Heart left ventricle (tissue), 16 donors: ENCODE results near the gene TAOK1. TPM values are rescaled to one million over a fixed set of nuclear protein-coding genes. Genes with fewer than 3 reads are reported as not detected.

Source experiments
- ATAC-seq, 4 donors: fragments of 200-7000 bp; cut with Tn5 transposase; one replicate each; pipeline ENCODE4 v1.9.1; 2020 to 2022; ENCODE audit warnings: moderate library complexity in 4 of 4, mild to moderate bottlenecking in 3 of 4, moderate number of reproducible peaks in 1 of 4
- DNase-seq, 5 donors: peaks; one replicate each; pipeline ENCODE4 v3.0.0-alpha.2; 2020
- H3K27ac ChIP-seq, 12 donors: fragments of 200-600 bp; sonication (generic) in 4 of 12; one replicate each; pipeline versions ENCODE4 v1.5.0 to v1.8.0; 2016 to 2022; ENCODE audit warnings: mild to moderate bottlenecking in 2 of 12
- H3K27me3 ChIP-seq, 9 donors: fragments of 200-600 bp; sonication (generic) in 2 of 9; one replicate each; pipeline versions ENCODE4 v1.5.1 to v1.8.0; 2016 to 2022; ENCODE audit warnings: mild to moderate bottlenecking in 3 of 9
- H3K36me3 ChIP-seq, 9 donors: fragments of 200-600 bp; sonication (generic) in 2 of 9; one replicate each; pipeline versions ENCODE4 v1.5.0 to v1.8.0; 2018 to 2022; ENCODE audit warnings: mild to moderate bottlenecking in 2 of 9
- H3K4me1 ChIP-seq, 12 donors: fragments of 200-600 bp; sonication (generic) in 4 of 12; one replicate each; pipeline versions ENCODE4 v1.5.0 to v1.8.0; 2016 to 2022; ENCODE audit warnings: mild to moderate bottlenecking in 3 of 12
- H3K4me3 ChIP-seq, 12 donors: fragments of 200-600 bp; sonication (generic) in 4 of 12; one replicate each; pipeline versions ENCODE4 v1.5.0 to v1.8.0; 2017 to 2022; ENCODE audit warnings: mild to moderate bottlenecking in 9 of 12, moderate library complexity in 4 of 12
- H3K9me3 ChIP-seq, 12 donors: fragments of 200-600 bp; sonication (generic) in 4 of 12; one replicate each; pipeline versions ENCODE4 v1.5.0 to v1.8.0; 2016 to 2022; ENCODE audit warnings: mild to moderate bottlenecking in 1 of 12
- CTCF ChIP-seq, 12 donors: fragments of 200-600 bp; sonication (generic) in 4 of 12; IDR thresholded peaks; one replicate each; pipeline versions ENCODE4 v1.5.0 to v1.8.0; 2018 to 2022; ENCODE audit warnings: antibody characterized with exemption in 12 of 12, mild to moderate bottlenecking in 5 of 12
- POLR2A ChIP-seq, 2 donors: fragments of 450-650 bp; IDR thresholded peaks; one replicate each; pipeline ENCODE4 v1.6.1; 2017; ENCODE audit warnings: antibody characterized with exemption in 2 of 2, mild to moderate bottlenecking in 2 of 2, moderate library complexity in 2 of 2
- WGBS, 4 donors: extraction: QIAGEN DNeasy Blood & Tissue Kit in 2 of 4; methylation state at CpG; one replicate each; pipeline versions ENCODE4 v1.1.5 to v1.1.7; 2013 to 2018; 5-methylcytosine and 5-hydroxymethylcytosine counted together
- intact Hi-C, 10 donors: fragments of 100-400 bp; cut with DNase I; formaldehyde crosslinking; loops; one replicate each; pipeline versions ENCODE4 v1.11.1 to v1.14.2; 2022
- long read RNA-seq, 3 donors: library from polyadenylated mRNA; unstranded; transcript quantifications; one replicate each; pipeline ENCODE4 v2.0.0, GENCODE V29; 2020 to 2021
- polyA plus RNA-seq, 2 donors: library from polyadenylated mRNA; stranded (reverse); fragments of 200-250 nt; gene quantifications; one replicate each; pipeline ENCODE4 v1.2.3, GENCODE V29; 2013
- total RNA-seq, 9 donors: library from RNA; depleted of rRNA in 2 of 9; stranded (reverse); fragments of >200 nt in 2 of 9; fragmentation: NEBNext Ultra II Directional in 3 of 9; extraction: Animal tissue kit (Norgen Biotek cat#: 25700) in 3 of 9; gene quantifications; one replicate each; pipeline versions ENCODE4 v1.1.0 to v1.2.4, GENCODE V29; 2016 to 2023
- donor health status: ischemic (EF 13 %, LVEDD 7.1; RV severe dilation, severe dysfunction).
- donor health status: healthy with polysubstance abuse.
- donor health status: DM: no; HTN: yes; CAD: no.
- donor health status: DM: no; HTN: no; CAD: no.
- donor health status: ischemic (EF 25% LVEDD 6.9; RV normal size, moderate dysfunction).
- donor health status: ischemic (EF 25% LVEDD 5.7; RV mildly dilated, moderate dysfunction).
- donor health status: healthy.
- donor health status: DM: yes; HTN: yes; CAD: no.
- donor health status: ischemic (EF 35%, LVEDD 5.7; RV mildly dilated, moderate dysfunction).
- donor health status: nonischemic (EF 11% LVEDD 7.7; RV severe dilation, severe dysfunction).
- donor health status: DM: yes; HTN: yes; CAD: no.
- donor health status: PGD.
- donor health status: ischemic (EF 29% LVEDD 5.4; RV normal size, mild dysfunction).
- donor health status: nonischemic (EF 23%, LVEDD 6.1; RV moderate dilation, normal function).

Gene TAOK1
- total RNA-seq, result 10 to 100 TPM; 41.7 to 81.2 (median 62.9) TPM
- 10 to 100 TPM in 1 of 2 donors, 1 to 10 TPM in 1; 9.2 to 17.4 TPM for polyA plus RNA-seq
- long read RNA-seq, donor 1, partial matches to known transcripts, result 2 of 4 reads
- long read RNA-seq, donor 1, other reads (novel, unspliced or antisense), result 2 of 4 reads
- long read RNA-seq, donor 2, partial matches to known transcripts, result 4 of 14 reads
- long read RNA-seq, donor 2, other reads (novel, unspliced or antisense), result 10 of 14 reads
- long read RNA-seq, donor 3, partial matches to known transcripts, result 0 of 3 reads
- long read RNA-seq, donor 3, other reads (novel, unspliced or antisense), result 3 of 3 reads

GRCh38 chr17:29389982-29390850 is at the start of gene TAOK1:
Gene TAOK1 (plus strand): TSS chr17:29390363. CDS start chr17:29451549, 61,186 bp downstream.
- no peaks in the 10 kb centered on the region for H3K9me3 ChIP-seq
- peak within 1 kb of the TSS; percentile 68 to 100 (median 94) for H3K4me3 ChIP-seq
- 1% methylated on average over 41 to 87 of the region's 87 CpGs for WGBS, 4 donors
- peak; percentile 85 to 94 for TF ChIP-seq POLR2A (IDR thresholded peaks at IDR 0.05)
- TF ChIP-seq CTCF (IDR thresholded peaks at IDR 0.05), result peak in 1 of 12 donors; percentile 7
- no peaks in the 10 kb centered on the region for H3K36me3 ChIP-seq
- no peaks in the 10 kb centered on the region for H3K27me3 ChIP-seq
- intact Hi-C loops, result loop anchor here in 4 of 10 donors (5.0 to 10.0 kb wide), 3 partner anchors 72 to 147 kb away; no protein-coding TSS in a partner anchor
- H3K27ac ChIP-seq, result peak within 1 kb of the TSS; percentile 91 to 99 (median 98)
- peaks cover 5 to 43% (median 28%) of the 10 kb centered on the region in 12 donors for H3K4me1 ChIP-seq
- DNase-seq, result peak; percentile 99 to 100 (median 100)
- ATAC-seq, result peak; percentile 97 to 99 (median 99)

GRCh38 chr17:29341726-29342125 is 48.4 kb upstream of the TAOK1 start:
- no peaks in the 10 kb centered on the region for H3K4me1 ChIP-seq
- no peaks in the 10 kb centered on the region for H3K36me3 ChIP-seq
- no peak for ATAC-seq
- no peak overlapping the region for H3K4me3 ChIP-seq
- intact Hi-C loops, result no loop called here
- no peaks in the 10 kb centered on the region for H3K9me3 ChIP-seq
- H3K27ac ChIP-seq, result no peak overlapping the region
- TF ChIP-seq POLR2A (IDR thresholded peaks at IDR 0.05) (no peak), CTCF (IDR thresholded peaks at IDR 0.05) (no peak)
- DNase-seq, result no peak
- H3K27me3 ChIP-seq, result peaks cover 0 to 5% (median 0%) of the 10 kb centered on the region in 9 donors
- WGBS, 4 donors, result 88 to 90% (median 89%) methylated on average over 2 of the region's 2 CpGs

- Histone ChIP-seq H3K27me3 (peaks cover 0 to 5% (median 0%) of the 10 kb centered on the region in 9 donors), H3K36me3 (no peaks in the 10 kb centered on the region), H3K9me3 (no peaks in the 10 kb centered on the region), H3K27ac (no peak overlapping the region), H3K4me3 (no peak overlapping the region), H3K4me1 (no peaks in the 10 kb centered on the region)
- WGBS, 4 donors, result 79 to 80% (median 80%) methylated on average over 11 of the region's 11 CpGs
- intact Hi-C loops, result no loop called here
- DNase-seq, result no peak
- ATAC-seq, result no peak
- no peak for TF ChIP-seq CTCF (IDR thresholded peaks at IDR 0.05)
- TF ChIP-seq POLR2A (IDR thresholded peaks at IDR 0.05), result no peak
Observed at GRCh38 chr17:29342158-29342765, 47.9 kb upstream of the TAOK1 start.
